Right kidney (tissue), 9 donors: ENCODE results near the gene SMIM9.
"Not testable (repeated sequence)": the region's sequence is repeated elsewhere in the genome, so short reads cannot be mapped to it uniquely, and the experiment has no call there.

Experiments used
- DNase-seq: peaks from one replicate; pipeline ENCODE4 v3.0.0-alpha.2; 2016
- long read RNA-seq, 8 donors: transcript quantifications; one replicate each; lab custom pipeline, GENCODE V29; 2026

The SMIM9 gene
- long read RNA-seq, donor 1, result 0 reads
- long read RNA-seq, donor 2, result 0 reads
- long read RNA-seq, donor 3, result 0 reads
- long read RNA-seq, donor 4, result 0 reads
- long read RNA-seq, donor 5, result 0 reads
- long read RNA-seq, donor 6, result 0 reads
- long read RNA-seq, donor 7, result 0 reads
- long read RNA-seq, donor 8, result 0 reads

DNA sequence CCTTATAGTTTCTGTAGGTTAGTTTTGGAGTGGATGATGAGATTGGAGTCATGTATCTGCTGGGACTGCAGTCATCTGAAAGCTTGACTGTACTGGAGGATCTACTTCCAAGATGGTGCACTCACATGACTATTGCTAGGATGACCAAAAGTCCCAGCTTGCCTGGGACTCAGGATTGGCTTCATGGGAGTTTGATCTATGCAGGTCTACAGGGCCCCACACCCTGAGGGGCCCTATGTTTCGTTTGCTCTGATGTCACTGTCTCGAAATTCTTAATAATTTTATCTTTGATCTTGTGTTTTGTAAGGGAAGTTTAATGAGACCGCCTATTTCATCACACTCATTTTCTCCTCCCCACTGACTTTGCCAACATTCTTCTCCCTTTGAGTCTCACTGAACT is at the start of gene SMIM9:
Gene SMIM9, minus strand, starts transcription at position 101 of the 400 bp plus-strand sequence. CDS start 3,806 bp downstream, outside the sequence.
- no peak for DNase-seq

DNA sequence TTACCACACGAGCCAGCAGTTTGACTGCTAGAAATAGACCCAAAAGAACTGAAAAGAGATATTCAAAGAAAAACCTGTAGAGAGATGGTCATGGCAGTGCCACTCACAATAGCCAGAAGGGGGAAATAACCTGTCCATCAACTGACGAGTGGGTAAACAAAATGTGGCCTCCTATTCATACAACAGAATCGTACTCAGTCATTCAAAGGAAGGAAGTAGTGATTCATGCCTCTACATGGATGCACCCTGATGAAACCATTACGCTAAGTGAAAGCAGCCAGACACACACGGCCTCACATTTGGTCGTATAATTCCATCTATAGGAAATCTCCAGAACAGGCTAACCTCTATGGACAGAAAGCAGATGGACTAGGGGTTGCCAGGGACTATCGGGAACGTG is 49.6 kb upstream of the SMIM9 start:
- not testable (repeated sequence) for DNase-seq

DNA sequence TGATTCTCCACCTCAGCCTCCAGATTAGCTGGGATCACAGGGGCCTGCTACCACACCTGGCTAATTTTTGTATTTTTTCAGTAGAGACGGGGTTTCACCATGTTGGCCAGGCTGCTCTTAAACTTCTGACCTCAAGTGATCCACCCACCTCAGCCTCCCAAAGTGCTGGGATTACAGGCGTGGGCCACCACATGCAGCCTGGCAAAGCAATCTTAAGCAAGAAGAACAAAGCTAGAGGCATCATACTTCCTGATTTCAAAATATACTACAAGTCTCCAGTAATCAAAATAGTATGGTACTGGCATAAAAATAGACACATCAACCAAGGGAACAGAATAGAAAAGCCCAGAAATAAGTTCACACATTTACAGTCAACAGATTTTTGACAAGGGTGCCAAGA is 38.9 kb upstream of the SMIM9 start:
- no peak for DNase-seq

DNA sequence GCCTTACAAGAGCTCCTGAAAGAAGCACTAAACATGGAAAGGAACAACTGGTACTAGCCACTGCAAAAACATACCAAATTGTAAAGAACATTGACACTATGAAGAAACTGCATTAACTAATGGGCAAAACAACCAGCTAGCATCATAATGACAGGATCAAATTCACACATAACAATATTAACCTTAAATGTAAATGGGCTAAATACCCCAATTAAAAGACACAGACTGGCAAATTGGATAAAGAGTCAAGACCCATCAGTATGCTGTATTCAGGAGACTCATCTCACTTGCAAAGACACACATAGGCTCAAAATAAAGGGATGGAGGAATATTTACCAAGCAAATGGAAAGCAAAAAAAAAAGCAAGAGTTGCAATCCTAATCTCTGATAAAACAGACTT is 34.1 kb upstream of the SMIM9 start:
- not testable (repeated sequence) for DNase-seq

DNA sequence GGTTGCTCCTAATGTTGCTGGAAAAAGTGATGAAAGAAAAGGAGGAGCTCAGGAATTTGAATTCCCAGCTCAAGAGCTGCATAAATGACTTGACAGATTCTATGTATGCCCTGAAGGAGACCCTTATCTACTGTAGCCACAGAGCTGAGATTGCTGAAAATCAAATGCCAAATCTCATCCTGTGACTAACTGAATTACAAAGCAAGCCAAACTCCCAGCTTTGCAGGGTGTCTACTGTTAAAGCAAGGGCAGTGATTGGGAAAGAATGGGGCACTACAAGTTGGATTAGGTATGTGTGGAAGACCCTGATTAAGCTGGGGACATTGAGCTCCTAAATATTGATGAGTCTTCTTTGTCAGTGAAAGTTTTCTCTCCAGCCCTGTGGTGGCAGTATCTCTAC is 20.8 kb upstream of the SMIM9 start:
- DNase-seq, result no peak

DNA sequence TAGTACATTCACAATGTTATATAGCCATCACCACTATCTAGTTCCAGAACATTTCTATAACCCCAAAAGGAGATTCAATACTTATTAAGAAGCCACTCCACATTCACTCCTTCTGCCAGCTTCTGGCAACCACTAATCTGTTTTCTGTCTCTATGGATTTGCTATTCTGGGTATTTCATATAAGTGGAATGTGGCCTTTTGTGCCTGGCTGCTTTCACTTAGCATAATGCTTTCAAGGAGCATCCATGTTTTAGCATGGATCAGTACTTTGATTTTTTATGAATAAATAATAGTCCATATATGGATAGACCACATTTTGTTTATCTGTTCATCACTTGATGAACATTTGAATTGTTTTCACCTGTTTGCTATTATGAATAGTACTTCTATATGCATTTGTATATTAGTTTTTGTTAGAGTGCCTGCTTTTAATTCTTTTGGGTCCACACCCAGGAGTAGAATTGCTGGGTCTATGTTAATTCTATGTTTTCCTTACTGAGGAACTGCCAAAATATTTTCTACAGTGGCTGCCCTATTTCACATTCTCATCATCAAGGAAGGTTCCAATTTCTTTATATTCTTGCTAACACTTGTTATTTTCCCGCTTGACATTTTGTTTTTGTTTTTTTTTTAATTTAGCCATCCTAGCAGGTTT is 16.6 kb upstream of the SMIM9 start:
- DNase-seq, result no peak

DNA sequence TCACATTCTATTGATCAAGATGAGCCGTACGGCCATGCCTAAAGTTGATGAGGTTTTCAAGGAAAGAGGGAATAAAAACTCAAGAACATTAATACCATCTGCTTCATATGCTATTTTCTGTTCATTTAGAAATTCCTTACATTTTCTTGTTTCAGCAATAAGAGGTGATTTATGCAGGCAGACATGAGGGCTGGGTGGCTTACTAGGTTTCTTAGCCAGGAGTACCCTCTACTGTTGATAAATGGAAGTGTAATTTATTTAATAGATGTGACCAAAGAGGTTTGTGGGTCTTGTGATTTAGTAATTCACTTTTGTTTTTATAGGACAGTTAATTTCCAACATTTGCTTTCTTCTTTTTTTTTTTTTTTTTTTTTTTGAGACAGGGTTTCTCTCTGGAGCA is 6.4 kb upstream of the SMIM9 start:
- DNase-seq, result no peak

DNA sequence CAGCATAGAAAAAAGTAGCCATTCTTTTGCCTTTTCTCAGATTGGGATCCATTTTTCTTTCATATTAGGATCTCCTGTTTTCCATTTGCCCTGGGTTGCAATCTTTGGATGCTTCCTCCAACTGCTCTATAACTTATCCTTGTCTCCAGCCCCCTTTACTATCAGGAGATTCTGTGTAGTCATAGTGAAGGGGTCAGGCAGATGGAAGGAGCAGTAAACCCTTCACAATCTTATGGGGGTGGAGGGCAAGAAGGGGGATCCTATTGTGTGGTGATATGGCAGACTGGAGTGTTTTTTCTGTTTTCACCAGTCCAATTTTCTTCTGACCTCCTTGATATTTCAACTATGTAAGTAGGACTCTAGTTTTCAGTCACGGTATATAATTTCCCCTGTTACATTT is 1.7 kb upstream of the SMIM9 start:
- no peak for DNase-seq

DNA sequence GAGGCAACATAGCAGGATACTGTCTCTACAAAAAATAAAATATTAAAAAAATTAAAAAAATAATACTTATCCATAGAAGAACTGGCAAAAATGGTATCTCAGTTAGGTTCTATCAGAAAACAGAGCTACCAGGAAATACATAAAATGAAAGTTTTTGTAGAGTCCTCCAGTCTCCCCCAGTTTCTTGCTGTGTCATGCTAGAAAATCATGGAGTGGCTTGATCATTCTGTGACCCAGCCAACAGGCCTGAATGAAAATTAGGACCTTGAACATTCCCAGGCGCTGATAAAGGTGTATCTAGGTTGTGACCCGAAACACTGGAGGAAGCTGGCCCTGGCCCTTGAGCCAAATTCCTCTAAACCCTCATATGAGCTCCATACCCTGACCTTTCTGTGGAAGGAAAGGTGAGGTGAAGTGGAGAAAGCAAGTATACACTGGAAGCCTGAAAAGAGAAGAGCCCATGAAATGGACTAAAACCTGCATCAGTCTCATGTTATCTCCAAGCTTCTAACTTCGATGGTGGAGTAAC is 652 bp downstream of the SMIM9 start:
- DNase-seq, result no peak

DNA sequence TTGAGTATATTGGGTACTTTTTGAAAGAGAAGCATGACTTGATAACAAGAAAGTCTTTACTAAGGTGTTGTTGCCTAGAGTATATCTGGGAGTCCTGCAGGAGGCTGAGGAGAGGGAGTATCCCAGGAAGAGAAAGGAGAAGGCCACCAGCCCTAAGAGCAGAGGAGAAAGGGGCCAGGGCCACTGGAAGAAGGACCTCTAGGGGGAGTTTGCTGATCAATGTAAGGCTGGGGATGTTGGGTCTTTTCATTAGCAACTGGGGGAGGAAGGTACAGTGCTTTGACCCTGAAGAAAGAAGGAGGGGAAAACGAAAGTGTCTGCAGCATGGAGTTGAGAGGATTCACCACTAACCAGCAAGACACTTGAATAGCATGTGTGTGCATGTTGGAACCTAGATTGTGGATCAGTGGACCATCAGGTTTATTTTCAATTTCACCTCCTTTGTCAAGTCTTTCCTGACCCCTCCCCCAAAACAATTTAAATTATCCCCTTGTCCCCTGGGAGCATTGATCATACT is 4.5 kb downstream of the SMIM9 start:
- no peak for DNase-seq

DNA sequence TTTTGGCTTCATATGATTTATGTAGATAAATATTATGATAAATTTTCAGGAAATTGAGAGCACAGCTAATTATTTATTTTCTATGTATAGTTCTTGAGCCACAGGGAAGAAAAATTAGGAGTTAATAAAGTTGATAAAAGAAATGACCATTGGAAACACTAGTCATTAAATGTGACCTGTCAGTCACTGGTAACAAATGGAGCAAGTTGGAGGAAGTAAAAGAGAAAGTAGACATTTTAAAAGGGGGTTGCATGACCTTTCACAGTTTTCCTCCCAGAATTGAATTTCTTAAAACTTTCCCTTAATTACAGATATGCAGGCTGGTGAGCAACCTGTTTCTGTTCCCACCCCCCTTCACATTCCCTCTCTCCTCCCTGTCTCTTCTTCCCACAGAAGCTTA is 5.3 kb downstream of the SMIM9 start:
- DNase-seq, result no peak

DNA sequence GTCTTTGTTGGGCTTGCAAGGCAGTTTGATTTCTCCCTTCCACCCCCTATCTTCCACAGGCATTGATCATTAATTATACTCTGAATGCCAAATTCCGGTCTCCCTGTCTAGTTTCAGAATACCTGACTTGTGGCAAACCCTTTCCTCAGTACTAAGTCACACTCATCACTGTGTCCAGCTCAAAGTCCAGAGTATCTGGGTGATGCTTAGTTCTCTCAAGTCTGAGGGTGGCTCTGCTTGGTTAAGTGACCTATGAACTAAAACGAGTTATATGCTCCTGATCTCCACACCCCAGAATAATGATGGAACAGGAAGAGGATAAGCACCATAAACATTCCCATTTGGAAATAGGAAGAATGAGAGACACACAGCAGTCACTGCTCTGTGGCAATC is 6.5 kb downstream of the SMIM9 start:
- DNase-seq, result no peak

DNA sequence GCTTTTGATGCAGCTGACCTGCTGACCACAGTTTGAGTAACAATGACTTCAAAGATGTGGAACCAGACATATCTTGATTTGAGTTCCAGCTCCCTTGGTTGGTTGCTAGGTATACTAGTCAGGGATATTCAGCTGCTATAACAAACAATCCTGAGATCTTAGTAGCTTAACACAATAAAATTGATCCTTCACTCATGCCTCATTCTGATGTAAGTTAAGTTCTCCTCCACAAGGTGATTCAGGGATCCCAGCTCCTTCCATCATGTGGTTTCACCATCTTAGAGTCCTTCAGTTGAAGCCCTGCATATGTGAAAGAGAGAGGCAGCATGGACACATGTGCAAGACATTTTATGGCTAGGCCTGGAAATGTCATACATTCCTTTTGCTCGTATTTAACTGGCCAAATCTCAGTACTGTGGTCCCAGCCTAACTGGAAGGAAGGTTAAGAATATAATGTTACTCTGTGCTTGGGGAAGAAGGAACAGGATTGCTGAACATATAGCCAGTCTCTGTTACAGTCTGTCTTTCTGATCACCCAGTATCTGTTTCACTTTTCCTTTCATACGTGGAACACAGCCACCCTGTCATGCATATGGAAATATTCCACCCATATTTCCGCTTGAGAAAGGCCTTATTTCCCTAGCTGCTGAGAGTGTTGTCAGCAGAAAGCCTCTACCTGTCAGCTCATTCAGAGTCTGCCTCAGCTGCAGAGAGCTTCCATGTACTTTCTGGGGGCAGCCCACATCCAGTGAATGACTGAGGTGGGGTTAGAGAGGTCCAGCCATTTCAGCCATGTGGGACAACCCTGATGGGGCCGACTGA is 7.1 kb downstream of the SMIM9 start:
- no peak for DNase-seq

DNA sequence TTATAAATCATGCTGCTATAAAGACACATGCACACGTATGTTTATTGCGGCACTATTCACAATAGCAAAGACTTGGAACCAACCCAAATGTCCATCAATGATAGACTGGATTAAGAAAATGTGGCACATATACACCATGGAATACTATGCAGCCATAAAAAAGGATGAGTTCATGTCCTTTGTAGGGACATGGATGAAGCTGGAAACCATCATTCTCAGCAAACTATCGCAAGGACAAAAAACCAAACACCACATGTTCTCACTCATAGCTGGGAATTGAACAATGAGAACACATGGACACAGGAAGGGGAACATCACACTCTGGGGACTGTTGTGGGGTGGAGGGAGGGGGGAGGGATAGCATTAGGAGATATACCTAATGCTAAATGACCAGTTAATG is 8.9 kb downstream of the SMIM9 start:
- not testable (repeated sequence) for DNase-seq

DNA sequence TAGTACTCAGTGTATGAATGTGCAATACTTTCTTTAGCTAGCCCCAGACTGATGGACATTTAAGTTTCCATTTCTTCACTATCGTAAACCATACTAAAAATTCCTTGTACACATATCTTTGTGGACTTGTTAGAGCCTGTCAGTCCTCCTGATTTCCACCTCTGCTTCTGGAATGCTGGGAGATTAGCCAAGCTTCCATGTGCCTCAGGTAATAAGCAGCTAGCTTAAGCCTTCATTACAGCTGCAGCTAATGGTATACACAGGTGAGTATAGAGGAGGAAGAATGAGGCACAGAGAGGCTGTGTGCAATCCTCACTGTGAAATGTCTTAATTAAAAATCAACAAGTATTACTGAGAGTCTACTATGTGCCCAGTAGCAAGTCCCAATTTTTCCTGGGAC is 9.8 kb downstream of the SMIM9 start:
- DNase-seq, result no peak

DNA sequence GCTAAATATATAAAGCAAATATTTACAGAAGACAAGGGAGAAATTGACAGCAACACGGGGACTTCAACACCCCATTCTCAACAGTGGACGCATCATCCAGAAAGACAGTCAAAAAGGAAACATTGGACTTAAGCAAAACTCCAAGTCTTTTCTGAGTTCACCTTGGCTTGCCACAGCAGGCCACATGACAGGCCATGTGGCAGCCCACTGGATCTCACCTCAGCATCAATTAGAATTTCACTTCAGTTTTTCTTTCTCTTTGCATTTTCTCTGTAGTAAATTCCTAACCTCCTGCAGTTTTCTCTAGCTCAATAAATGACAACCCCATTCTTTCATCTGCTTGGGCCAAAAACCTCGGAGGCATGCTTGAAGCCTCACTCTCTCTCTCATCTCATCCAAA is 12.4 kb downstream of the SMIM9 start:
- DNase-seq, result no peak

DNA sequence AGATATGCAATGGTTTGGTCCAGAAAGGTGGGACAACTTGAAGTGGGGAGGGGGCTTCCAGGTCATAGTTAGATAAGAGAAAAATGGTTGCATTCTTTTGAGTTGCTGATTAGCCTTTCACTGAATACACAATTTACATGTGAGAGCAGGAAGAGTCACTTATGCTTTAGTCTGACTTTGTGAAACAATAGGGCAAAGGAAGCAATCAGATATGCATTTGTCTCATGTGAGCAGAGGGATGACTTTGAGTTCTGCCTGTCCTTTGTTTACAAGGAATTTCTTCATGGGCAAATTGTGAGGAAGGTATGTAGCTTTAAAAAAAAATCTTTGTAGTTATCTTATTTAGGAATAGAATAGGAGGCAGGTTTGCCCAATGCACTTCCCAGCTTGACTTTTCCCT is 12.9 kb downstream of the SMIM9 start:
- no peak for DNase-seq

DNA sequence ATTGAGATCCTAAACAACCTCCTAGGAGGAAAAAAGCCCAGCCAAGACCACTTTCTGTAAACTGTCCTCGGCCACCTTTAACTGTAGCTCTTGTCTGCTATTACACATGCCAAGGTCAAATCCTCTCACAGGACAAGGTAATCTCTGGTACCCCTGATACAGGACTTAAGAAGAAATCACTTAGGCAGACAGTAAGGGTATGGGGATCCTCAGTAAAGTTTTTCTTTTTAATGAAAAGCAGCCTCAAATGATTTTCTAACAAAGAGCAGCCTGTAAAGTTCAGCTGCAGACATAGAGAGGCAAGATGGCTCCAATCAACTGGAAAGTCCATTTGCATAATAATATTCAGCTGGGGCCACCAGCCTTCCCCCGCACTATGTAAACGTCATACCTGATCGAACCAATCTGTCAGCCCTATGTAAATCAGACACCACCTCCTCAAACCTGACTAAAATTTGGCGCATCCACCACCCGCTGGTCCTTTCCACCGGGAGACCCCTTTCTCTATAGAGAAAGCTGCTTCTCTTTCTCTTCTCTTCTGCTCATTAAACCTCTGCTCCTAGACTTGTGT is 14.6 kb downstream of the SMIM9 start:
- DNase-seq, result no peak

DNA sequence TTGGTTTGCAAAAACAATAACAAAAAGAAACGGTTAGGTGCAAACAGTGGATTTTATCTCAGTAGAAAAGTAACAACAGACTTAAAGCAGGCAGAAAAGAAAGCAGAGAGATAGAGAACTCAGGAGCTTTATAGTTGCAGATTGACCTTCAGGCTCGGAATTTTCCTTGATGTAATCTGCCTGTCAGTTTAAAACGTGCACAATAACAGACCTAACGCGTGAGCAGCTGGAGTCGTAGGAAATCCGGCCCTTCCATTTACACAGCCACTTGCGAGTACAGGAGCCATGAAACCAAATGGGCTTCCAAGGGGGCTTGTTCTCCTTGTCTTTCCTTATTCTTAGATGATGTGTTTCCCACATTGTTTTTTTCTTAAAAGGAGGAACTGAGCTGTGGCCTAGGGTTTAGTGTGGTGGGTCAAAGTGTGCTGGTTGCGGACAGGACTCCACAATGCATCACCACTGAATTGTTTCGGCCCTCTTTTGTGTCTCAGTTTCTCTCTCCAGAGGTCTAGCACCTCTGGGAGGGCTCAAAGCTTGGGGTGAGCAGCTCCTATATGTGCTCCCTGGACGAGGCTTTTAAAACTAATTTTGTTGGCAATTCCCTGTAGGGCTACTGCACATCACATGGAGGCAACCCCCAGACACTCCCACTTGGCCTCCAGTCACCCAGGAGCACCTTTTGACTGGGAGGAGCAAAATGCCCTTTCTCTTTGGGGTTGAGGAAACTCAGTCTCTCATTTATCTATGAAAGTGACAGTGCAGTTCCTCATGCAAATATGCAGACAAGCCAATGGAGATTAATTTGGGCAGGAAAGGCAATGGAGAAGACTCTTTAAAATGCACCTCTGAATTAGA is 15.3 kb downstream of the SMIM9 start:
- DNase-seq, result no peak

DNA sequence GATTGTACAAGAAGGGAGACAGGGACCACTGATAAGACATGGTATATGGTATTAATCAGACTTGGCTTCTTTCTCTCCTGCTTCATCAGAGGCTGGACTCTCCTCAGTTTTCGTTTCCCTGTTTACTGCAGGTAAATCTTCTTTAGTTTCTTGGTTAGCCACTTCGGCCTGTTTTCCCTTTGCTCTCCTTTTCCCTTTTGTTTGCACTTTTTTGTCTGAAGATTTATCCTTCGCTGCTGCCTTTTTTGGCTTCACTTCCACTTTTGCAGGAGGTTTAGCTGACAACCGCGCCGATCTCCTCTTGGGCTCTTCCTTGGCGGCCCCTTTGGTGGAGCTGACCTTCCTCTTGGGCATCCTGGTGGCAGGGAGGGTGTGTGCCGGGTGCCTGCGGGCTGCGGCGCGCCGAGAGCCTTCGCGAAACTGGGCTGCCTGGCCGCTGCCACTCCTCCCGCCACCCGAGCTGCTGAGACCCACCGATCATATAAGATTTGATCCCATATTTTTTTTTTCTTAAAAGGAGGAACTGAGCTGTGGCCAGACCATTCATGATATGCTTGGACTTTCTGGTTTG is 17.3 kb downstream of the SMIM9 start:
- DNase-seq, result not testable (repeated sequence)

DNA sequence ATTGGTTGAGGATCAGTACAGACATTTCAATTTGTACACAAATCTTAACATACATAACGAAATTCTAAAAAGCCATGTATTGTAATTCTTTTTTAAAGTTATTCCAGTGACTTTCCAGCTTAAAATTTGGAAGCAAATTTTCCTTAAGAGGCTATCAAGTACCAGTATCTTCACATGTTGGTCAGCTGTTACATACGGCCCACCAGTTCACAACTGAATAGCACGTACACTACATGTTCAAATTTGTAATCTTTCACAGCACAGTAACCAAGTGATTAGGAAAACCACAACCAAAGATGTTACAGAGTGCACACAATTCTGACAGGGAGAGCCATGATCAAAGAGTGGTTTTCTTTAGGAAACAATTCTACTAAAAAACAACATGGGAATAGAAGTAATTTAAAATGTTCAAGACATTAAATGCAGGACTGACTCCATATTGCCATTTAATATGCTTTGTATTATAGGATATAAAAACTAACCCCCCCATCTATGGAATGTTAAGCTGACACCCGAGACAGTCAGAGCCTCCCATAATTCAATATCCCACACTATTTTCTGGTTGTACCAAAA is 18.1 kb downstream of the SMIM9 start:
- not testable (repeated sequence) for DNase-seq
